Mesenchymal stem cell (in vitro differentiated cells and primary cell): ENCODE results near the gene SCN2B.
"Not testable (repeated sequence)": the region's sequence is repeated elsewhere in the genome, so short reads cannot be mapped to it uniquely, and the experiment has no call there.

Experiments used
- DNase-seq: peaks from one replicate; pipeline ENCODE4 v3.0.0-alpha.2; 2013
- H2AFZ ChIP-seq: one replicate; pipeline ENCODE4 v1.6.1; 2013; ENCODE audit warnings: low read depth, mild to moderate bottlenecking, control low read depth, inconsistent platforms, low read length, moderate library complexity
- H2AK5ac ChIP-seq: 2 replicates; pipeline ENCODE4 v1.6.1; 2013; ENCODE audit warnings: low read length, moderate library complexity, mild to moderate bottlenecking, inconsistent platforms; ENCODE audit not compliant: severe bottlenecking
- H2BK120ac ChIP-seq: one replicate; pipeline ENCODE4 v1.6.1; 2013; ENCODE audit warnings: low read depth, mild to moderate bottlenecking, inconsistent platforms, low read length, moderate library complexity
- H2BK12ac ChIP-seq, 2 experiments: one replicate each; pipeline ENCODE4 v1.6.1; 2013; ENCODE audit warnings: inconsistent platforms in 2 of 2, low read length in 2 of 2, mild to moderate bottlenecking in 2 of 2, moderate library complexity in 2 of 2, control low read depth in 1 of 2
- H2BK15ac ChIP-seq: one replicate; pipeline ENCODE4 v1.6.1; 2013; ENCODE audit warnings: mild to moderate bottlenecking, low read depth, inconsistent platforms; ENCODE audit not compliant: poor library complexity, severe bottlenecking
- H2BK5ac ChIP-seq: 2 replicates; pipeline ENCODE4 v1.6.1; 2013; ENCODE audit warnings: low read depth, mild to moderate bottlenecking, low read length, control low read depth, inconsistent platforms; ENCODE audit not compliant: poor library complexity, severe bottlenecking
- H3K14ac ChIP-seq, 2 experiments: one replicate each; pipeline ENCODE4 v1.6.1; 2013; ENCODE audit warnings: inconsistent platforms in 2 of 2, low read length in 2 of 2, control low read depth in 1 of 2, mild to moderate bottlenecking in 1 of 2, moderate library complexity in 1 of 2
- H3K18ac ChIP-seq, 2 experiments: one replicate each; pipeline ENCODE4 v1.6.1; 2013; ENCODE audit warnings: inconsistent platforms in 2 of 2, low read length in 2 of 2, control low read depth in 1 of 2, low read depth in 1 of 2, mild to moderate bottlenecking in 1 of 2
- H3K23ac ChIP-seq, 2 experiments: one replicate each; pipeline ENCODE4 v1.6.1; 2013; ENCODE audit warnings: inconsistent platforms in 2 of 2, low read length in 2 of 2, mild to moderate bottlenecking in 2 of 2, moderate library complexity in 2 of 2, control low read depth in 1 of 2
- H3K27ac ChIP-seq: 2 replicates; pipeline ENCODE4 v1.5.1; 2013; ENCODE audit warnings: mild to moderate bottlenecking, moderate library complexity, low read length, control low read depth, inconsistent platforms; ENCODE audit not compliant: poor library complexity, severe bottlenecking
- H3K27me3 ChIP-seq, 2 experiments: 2 replicates each; pipeline versions ENCODE4 v1.6.1 to v1.7.0; 2013; ENCODE audit warnings: low read length in 2 of 2, mild to moderate bottlenecking in 2 of 2, moderate library complexity in 2 of 2, control low read depth in 1 of 2, inconsistent platforms in 1 of 2; ENCODE audit not compliant: control insufficient read depth in 1 of 2, insufficient read depth in 1 of 2
- H3K36me3 ChIP-seq, 2 experiments: 2 replicates each; pipeline versions ENCODE4 v1.6.1 to v1.7.0; 2013; ENCODE audit warnings: low read length in 2 of 2, control low read depth in 1 of 2, inconsistent platforms in 1 of 2, low read depth in 1 of 2, mild to moderate bottlenecking in 1 of 2; ENCODE audit not compliant: insufficient read depth in 2 of 2, control insufficient read depth in 1 of 2
- H3K4ac ChIP-seq, 2 experiments: one replicate each; pipeline ENCODE4 v1.6.1; 2013; ENCODE audit warnings: inconsistent platforms in 2 of 2, low read length in 2 of 2, mild to moderate bottlenecking in 2 of 2, moderate library complexity in 2 of 2, control low read depth in 1 of 2, low read depth in 1 of 2
- H3K4me1 ChIP-seq: 2 replicates; pipeline ENCODE4 v1.6.1; 2013; ENCODE audit warnings: low read depth, low read length, control low read depth; ENCODE audit not compliant: control insufficient read depth, insufficient read depth
- H3K4me2 ChIP-seq: 2 replicates; pipeline ENCODE4 v1.6.1; 2013; ENCODE audit warnings: low read length, mild to moderate bottlenecking, inconsistent platforms; ENCODE audit not compliant: poor library complexity, severe bottlenecking
- H3K4me3 ChIP-seq, 2 experiments: 2 replicates each; pipeline versions ENCODE4 v1.5.1 to v1.7.0; 2013; ENCODE audit warnings: low read length in 2 of 2, mild to moderate bottlenecking in 2 of 2, control low read depth in 1 of 2, low read depth in 1 of 2; ENCODE audit not compliant: insufficient read depth in 1 of 2
- H3K79me1 ChIP-seq: replicated peaks from 2 replicates; pipeline ENCODE4 v1.6.1; 2013; ENCODE audit warnings: mild to moderate bottlenecking, control low read depth, low read length, inconsistent platforms; ENCODE audit not compliant: poor library complexity, severe bottlenecking
- H3K9ac ChIP-seq: 2 replicates; pipeline ENCODE4 v1.7.0; 2013; ENCODE audit warnings: mild to moderate bottlenecking, low read length, moderate library complexity
- H3K9me3 ChIP-seq: 2 replicates; pipeline ENCODE4 v1.7.0; 2013; ENCODE audit warnings: mild to moderate bottlenecking, low read length; ENCODE audit not compliant: control insufficient read depth
- H4K8ac ChIP-seq: one replicate; pipeline ENCODE4 v1.6.1; 2013; ENCODE audit warnings: inconsistent platforms, mild to moderate bottlenecking, low read length, moderate library complexity
- H4K91ac ChIP-seq: one replicate; pipeline ENCODE4 v1.6.1; 2013; ENCODE audit warnings: mild to moderate bottlenecking, low read length, inconsistent platforms
- WGBS: methylation state at CpG from one replicate; pipeline ENCODE4 v1.1.7; 2013; ENCODE audit warnings: mixed read lengths; 5-methylcytosine and 5-hydroxymethylcytosine counted together

SCN2B gene

GRCh38 chr11:118198370-118198769 is 21.9 kb upstream of the SCN2B start:
- Histone ChIP-seq H3K4me1 (peaks cover 6% of the 10 kb centered on the region), H3K36me3 (no peaks in the 10 kb centered on the region), H2AK5ac (no peak overlapping the region), H3K9me3 (no peaks in the 10 kb centered on the region), H3K4ac (no peak overlapping the region), H3K14ac (no peak overlapping the region), H4K91ac (no peak overlapping the region), H3K79me1 (no peaks in the 10 kb centered on the region), H2BK5ac (no peak overlapping the region), H3K27me3 (peaks cover 21 to 24% of the 10 kb centered on the region in 2 experiments), H3K18ac (no peak overlapping the region), H3K9ac (peak overlapping the region; percentile 72), H2BK12ac (no peak overlapping the region), H2BK120ac (no peak overlapping the region), H3K4me2 (peak overlapping the region; percentile 53), H2AFZ (no peak overlapping the region), H3K4me3 (peak overlapping the region in 1 of 2 experiments; percentile 22), H4K8ac (no peak overlapping the region), H3K23ac (no peak overlapping the region), H3K27ac (no peak overlapping the region), H2BK15ac (no peak overlapping the region)
- peak; percentile 55 for DNase-seq
- WGBS: 5% methylated on average over 6 of the region's 9 CpGs

- H3K18ac ChIP-seq: no peak overlapping the region
- no peak overlapping the region for H4K91ac ChIP-seq
- peak overlapping the region in 1 of 2 experiments; percentile 11 for H3K4me3 ChIP-seq
- H2BK5ac ChIP-seq: no peak overlapping the region
- no peak overlapping the region for H2BK15ac ChIP-seq
- H3K27ac ChIP-seq: peak overlapping the region; percentile 58
- H3K23ac ChIP-seq: no peak overlapping the region
- 67% methylated on average over 10 of the region's 10 CpGs for WGBS
- peaks cover 0 to 3% of the 10 kb centered on the region in 2 experiments for H3K27me3 ChIP-seq
- H2BK12ac ChIP-seq: no peak overlapping the region
- H3K79me1 ChIP-seq: no peaks in the 10 kb centered on the region
- H3K4me1 ChIP-seq: peaks cover 6% of the 10 kb centered on the region
- no peaks in the 10 kb centered on the region for H3K9me3 ChIP-seq
- H3K4me2 ChIP-seq: peak overlapping the region; percentile 2
- no peak overlapping the region for H3K14ac ChIP-seq
- no peak overlapping the region for H4K8ac ChIP-seq
- no peak overlapping the region for H2AFZ ChIP-seq
- DNase-seq: peak; percentile 23
- H3K9ac ChIP-seq: peak overlapping the region; percentile 75
- H3K4ac ChIP-seq: no peak overlapping the region
- H3K36me3 ChIP-seq: no peaks in the 10 kb centered on the region
- no peak overlapping the region for H2BK120ac ChIP-seq
- H2AK5ac ChIP-seq: no peak overlapping the region
Measured at GRCh38 chr11:118194835-118195627, 18.6 kb upstream of the SCN2B start.

GRCh38 chr11:118193910-118194566 is 17.6 kb upstream of the SCN2B start:
- no peak overlapping the region for H3K4ac ChIP-seq
- no peak overlapping the region for H3K23ac ChIP-seq
- no peak overlapping the region for H2BK5ac ChIP-seq
- H3K4me3 ChIP-seq: no peak overlapping the region
- H3K36me3 ChIP-seq: no peaks in the 10 kb centered on the region
- no peak for DNase-seq
- H4K91ac ChIP-seq: no peak overlapping the region
- H3K27ac ChIP-seq: peak overlapping the region; percentile 58
- no peaks in the 10 kb centered on the region for H3K9me3 ChIP-seq
- no peak overlapping the region for H2BK120ac ChIP-seq
- H2BK12ac ChIP-seq: no peak overlapping the region
- H3K9ac ChIP-seq: peak overlapping the region; percentile 75
- H2AFZ ChIP-seq: no peak overlapping the region
- H3K4me1 ChIP-seq: peaks cover 6% of the 10 kb centered on the region
- H3K79me1 ChIP-seq: no peaks in the 10 kb centered on the region
- H3K4me2 ChIP-seq: no peak overlapping the region
- H2BK15ac ChIP-seq: no peak overlapping the region
- H3K27me3 ChIP-seq: peaks cover 0 to 3% of the 10 kb centered on the region in 2 experiments
- no peak overlapping the region for H4K8ac ChIP-seq
- WGBS: 66% methylated on average over 4 of the region's 6 CpGs
- H2AK5ac ChIP-seq: peak overlapping the region; percentile 31
- H3K18ac ChIP-seq: no peak overlapping the region
- H3K14ac ChIP-seq: no peak overlapping the region

- not testable (repeated sequence) for H3K4me3 ChIP-seq, H3K4me1 ChIP-seq, DNase-seq, H2BK15ac ChIP-seq, H2BK120ac ChIP-seq, H2BK12ac ChIP-seq, H3K18ac ChIP-seq, H3K4me2 ChIP-seq, H2AK5ac ChIP-seq, H3K27me3 ChIP-seq, H3K36me3 ChIP-seq, H3K4ac ChIP-seq, H3K14ac ChIP-seq, H4K91ac ChIP-seq, H4K8ac ChIP-seq, H3K27ac ChIP-seq, H3K9ac ChIP-seq, H2AFZ ChIP-seq, H3K79me1 ChIP-seq, H3K9me3 ChIP-seq, H3K23ac ChIP-seq, H2BK5ac ChIP-seq
- WGBS: 97% methylated on average over 3 of the region's 5 CpGs
Measured at GRCh38 chr11:118192817-118193216, 16.4 kb upstream of the SCN2B start.
